NCI-H1436 treated with DMSO at 0.1 percent for 48 hours (cell line): ENCODE measurements around the gene CACNB2.
"Not testable (repeated sequence)": the region's sequence is repeated elsewhere in the genome, so short reads cannot be mapped to it uniquely, and the experiment has no call there.

Source experiments
- DNase-seq: peaks from one replicate; lab custom pipeline; 2025; lab: John Stamatoyannopoulos, UW

Gene CACNB2

DNA sequence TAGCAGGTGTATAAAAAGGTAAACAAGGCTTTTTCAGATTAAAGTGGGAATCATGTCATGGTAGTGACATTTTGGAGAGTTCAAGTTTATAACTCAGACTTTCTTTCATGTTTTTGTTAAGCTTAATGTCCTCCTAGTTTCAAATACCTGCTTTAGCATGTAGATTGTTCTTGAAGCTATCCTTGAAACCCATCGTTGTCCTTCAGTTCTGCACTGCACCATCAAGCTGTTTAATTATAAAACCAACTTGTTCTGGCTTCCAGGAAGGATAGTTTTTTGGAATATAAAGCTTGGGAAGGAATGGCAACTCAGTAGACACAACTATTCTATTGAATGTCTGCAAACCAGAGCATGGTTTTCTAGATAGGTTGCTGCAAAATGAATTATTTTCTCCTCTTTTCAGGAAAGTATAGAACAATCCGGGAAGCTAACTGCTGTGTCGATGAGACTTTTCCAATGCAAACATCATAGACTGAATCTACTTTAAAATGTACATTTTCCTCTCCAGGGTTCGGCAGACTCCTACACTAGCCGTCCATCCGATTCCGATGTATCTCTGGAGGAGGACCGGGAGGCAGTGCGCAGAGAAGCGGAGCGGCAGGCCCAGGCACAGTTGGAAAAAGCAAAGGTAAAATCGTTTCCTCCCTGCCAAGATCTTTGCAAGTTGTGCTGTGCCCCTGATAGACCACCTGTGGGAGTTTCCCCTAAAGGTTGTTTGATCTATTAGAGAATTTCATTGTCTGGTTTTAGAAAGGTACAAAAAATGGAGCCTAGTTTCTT, 261.4 kb downstream of the CACNB2 start:
- DNase-seq, result no peak

DNA sequence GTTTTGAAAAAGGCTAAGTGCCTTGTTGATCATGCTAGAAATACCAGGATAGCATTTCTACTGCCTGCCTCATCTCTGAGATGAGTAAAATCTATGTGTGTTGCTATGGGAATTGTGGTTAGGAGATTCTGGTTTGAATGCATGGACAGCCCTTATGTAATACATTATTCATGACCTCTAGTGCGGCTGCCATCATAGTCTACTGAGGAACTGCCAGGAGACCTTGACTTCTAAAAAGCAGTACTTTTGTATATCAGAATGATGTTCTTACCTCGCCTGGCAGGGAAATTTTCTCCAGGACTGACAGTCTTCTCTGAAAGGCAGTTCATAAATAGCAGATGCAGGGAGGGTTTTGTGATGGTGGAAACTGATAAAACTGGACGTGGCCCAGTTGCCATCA, 262.6 kb downstream of the CACNB2 start:
- DNase-seq, result no peak

DNA sequence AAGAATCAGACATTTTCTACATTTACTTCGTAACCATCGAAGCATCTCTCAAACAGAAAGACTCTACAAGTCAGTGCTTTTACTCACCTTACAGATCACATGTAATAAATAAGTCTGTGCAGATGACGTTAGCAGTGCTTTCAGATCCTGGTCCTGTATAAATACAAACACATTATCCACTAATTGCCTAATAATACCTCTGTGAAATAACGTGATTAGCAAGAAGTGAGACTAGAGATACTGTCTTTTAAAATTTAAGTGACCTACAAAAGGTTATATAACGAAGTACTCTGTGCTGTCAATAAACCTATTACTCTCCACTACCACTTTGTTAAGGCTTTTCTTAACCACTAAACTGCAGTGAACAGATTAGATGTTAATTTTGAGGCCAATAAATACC, 264.3 kb downstream of the CACNB2 start:
- DNase-seq, result no peak

DNA sequence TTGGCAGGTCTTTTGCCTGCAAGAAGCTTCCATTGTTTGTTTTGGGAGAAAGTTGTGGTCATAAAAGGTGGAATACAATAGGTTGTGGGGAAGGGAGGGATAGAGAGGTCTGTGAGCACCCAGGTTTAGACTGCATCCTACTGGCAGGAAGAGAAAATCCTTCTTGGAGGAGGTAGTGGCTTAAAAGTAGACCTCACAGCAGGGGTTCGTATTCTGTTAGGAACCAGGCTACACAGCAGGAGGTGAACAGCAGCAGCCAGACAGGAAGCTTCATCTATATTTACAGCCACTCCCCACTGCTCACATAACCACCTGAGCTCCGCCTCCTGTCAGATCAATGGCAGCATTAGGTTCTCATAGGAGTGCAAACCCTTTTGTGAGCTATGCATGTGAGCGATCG, 265.9 kb downstream of the CACNB2 start:
- no peak for DNase-seq

DNA sequence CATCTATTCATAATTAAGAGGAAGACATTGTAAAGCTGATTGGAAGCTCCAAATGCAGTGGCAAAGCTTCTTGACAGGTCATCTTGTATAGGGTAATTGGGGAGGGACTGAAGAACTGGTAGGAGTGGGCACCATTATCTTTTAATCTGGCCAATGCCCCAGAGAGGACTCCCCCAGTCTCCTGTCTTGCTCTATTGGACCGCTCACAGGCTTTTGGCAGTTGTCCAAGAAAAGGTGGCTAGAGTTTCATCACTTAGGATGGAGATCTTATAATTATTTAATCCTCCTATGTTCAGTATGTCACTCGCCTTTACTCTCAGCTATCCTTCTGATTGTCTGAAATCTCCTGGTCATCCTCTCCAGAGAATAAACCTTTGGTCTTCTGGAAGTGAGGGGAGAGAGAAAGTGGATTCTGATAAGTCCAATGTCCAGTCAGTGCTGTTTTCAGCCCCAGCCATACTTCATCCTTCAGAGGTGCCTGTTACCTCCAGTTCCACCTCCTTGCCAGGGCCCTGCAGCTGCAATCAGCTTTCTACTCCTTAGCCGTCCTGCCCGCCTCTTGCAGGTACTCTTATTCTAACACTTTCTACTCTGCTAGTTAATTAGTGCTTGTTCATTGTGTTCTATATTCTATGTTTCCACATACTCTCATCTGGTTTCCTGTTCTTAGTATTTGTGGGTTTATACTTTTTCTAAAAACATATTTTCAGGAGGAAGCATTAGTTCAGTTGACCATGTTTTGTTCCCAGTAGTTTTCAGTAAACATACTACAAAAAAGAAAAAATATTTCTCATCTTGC, 269.6 kb downstream of the CACNB2 start:
- no peak for DNase-seq

DNA sequence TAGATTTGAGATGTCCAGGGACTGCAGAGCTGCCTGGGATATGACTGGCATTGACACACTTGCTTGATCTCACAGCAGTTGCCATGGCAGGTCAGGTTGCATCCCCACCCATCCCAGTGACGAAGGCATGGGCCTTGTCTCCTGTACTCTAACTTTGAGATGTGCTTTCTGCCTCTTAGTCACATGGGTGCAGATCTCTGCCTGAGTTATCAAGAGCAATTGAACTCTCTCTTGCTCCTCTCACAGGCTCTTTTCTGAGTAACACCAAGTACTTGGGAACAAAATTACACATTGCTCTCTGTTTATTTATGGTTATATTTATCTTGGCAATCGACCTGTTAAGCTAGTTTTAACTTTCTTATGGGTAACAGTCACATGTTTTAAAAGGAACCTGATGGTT, 273.8 kb downstream of the CACNB2 start:
- no peak for DNase-seq

DNA sequence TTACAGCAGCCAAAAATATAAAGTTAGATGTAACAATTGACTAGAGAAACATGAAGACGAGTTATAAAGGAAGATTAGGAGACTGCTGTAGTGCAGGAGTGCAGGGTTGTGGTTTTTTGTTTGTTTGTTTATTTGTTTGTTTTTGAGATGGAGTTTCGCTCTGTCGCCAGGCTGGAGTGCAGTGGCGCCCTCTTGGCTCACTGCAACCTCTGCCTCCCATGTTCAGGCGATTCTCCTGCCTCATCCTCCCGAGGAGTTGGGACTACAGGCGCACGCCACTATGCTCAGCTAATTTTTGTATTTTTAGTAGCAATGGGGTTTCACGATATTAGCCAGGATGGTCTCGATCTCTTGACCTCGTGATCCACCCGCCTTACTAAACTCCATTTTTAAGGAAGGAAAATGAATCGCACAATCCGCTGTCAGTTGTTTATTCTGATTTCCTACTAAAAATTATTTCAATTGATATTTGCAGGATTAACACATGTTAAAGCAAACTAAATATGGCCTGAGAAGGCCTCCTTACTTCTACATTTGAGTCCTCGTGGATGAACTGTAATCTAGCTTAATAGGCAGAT, 277.8 kb downstream of the CACNB2 start:
- no peak for DNase-seq

DNA sequence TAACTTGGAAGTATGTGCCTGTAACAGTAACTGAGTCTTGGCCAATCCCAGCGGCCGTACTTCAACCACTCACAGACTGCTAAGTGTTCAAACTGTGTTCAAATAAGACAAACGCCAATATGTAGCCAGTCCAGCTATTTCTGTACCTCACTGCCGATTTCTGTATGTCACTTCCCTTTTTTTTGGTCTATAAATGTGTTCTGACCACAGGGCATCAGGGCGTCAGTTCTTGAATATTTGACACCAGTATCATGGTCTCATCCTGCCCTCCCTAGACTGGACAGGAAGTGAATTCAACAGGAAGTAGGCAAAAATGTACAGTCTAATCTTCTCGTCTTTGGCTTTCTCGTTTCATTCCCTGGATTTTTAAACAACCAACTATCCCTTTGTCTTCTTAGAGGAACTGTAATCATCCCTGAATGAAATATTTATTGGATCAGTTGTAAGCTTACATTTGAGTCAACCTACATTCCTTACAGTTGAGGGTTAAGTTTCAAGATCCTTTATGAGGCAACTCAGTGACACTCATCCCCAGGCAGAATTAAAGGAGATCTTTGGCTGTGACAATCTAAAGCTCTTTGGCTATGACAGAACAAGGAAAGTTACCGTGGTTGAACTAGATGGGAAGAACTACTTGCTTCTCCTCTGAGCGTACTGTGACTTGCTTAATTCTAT, 278.5 kb downstream of the CACNB2 start:
- DNase-seq, result no peak

DNA sequence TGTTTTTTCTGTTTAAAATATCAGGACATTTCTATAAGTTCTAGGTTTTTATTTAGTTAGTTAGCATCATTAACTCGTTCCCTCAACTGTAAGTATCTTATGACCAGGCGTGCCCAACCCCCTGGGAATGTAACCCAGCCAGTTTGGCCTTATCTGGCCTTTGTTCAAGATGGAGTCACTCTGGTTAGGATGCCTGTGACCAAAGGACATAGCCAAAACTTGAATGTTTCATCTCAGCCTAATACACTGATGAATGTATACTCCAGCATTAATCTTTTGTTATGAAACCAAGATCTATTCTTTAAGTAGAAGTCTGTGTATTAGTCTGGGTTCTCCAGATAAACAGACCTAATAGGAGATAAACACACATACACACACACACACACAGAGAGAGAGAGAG, 279.7 kb downstream of the CACNB2 start:
- no peak for DNase-seq

DNA sequence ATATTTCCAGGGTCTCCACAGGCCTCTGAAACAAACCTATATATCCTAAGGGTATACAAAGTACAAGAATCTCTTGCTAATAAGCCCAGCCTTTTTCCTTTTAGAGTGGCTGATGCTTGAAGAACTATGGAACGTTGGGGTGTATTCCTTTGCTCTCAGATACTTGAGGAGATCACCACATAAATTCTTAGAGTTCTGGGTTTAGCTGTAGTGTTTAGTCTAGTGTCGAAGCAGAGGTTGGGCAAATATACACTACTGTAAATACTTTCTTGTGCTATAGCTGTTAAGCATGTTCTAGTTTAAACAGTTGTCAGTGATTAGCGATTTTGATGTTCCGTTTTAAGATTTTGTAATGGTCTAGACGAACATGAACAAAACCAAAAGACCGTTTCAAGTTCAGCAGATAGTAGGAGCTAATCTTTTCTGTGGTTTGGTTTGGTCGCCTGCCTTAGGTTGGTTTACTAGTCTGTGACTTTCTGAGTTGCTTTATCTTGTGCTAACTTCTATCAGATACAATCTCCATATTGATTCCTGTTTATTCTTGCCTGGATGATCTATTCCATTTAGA, 281.6 kb downstream of the CACNB2 start:
- no peak for DNase-seq

DNA sequence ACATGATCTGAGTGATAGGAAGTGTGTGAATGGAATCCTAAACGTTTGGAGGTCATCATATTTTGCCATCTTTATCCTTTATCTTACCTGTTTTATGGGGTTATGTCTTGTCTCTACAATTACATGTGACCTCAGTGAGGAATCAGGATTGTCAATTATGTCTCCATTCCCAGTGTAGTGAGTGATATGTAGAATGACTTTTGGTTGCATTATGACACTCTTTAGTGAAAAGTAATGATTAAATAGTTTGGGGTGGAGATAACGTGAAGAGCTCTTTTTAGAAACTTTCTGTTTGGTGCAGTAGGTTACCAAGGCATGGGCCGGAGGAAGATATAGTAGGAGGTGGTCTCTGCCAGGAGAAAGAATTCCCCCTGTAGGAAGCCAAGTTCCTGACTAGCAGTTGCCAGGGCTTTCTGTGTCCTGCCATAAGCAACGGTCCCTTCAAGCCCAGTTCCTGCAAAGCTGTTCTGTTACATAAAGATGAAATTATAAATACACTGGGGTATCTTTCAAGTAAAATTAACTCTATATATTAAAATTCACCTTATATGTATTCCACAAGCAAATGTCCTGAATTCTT, 282.9 kb downstream of the CACNB2 start:
- no peak for DNase-seq

DNA sequence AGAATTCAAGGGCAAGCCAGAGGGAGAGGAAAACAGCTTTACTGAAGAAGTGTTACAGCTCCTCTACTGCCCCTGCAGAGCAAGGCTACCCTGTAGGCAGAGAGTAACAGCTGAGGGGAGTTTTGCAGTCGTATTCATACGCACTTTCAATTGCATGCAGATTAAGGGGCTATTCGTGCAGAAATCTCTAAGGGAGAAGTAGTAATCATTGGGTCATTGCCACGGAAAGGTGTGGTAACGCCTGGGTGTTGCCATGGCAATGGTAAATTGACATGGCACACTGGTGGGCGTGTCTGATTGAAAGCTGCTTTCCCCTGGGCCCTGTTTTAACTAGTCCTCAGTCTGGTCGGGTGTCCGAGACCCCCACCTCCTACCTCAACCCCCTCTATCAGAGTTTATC, 284.0 kb downstream of the CACNB2 start:
- no peak for DNase-seq

DNA sequence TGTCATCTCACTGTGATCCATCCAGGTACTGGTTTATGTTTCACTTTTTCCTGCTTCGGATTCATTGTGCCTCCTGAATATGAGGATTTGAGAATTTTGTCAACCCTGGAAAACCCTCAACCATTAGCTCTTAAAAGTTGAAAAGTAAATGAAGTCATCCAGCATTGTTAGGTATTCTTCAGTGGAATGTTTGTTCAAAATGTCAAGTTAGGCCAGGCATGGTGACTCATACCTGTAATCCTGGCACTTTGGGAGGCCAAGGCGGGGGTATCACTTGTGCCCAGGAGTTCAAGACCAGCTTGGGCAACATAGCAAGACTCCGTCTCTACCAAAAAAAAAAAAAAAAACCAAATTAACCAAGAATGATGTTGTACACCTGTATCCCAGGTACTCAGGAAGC, 289.1 kb downstream of the CACNB2 start:
- DNase-seq, result no peak

DNA sequence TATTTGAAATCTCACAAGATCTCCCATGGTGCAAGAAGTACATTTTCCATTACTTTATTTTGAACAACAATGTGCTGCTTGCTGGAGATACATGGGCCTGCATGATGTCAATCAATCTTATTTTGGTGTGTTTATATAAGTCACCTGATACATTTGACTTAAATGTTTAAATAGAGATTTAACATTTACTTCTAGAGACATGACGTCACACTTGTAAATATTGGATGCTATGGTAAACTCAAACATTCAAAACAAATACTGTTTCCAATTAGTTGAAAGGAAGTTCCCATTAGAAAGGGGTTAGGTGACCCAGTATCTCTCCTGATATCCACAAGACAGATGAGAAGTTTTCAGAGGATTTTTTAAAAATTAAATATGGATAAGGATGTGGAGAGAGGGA, 296.7 kb downstream of the CACNB2 start:
- no peak for DNase-seq

DNA sequence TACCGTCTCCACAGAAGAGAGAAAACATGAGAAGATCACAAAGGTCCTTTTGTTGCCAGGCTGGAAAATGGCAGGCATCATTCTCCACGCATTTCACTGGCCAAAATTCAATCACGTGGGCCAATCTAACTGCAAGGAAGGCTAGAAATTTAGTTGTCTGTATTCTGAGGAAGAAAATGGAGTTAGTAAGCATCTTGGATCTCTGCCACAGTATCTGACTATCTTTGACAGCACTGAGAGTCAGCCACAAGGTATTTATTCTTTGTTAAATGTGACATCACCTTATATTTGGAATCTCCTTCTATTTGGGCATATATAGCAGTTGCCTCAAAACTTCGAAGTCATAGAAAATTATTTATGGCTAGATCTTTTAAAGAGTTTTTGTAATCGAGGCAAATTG, 297.3 kb downstream of the CACNB2 start:
- no peak for DNase-seq

DNA sequence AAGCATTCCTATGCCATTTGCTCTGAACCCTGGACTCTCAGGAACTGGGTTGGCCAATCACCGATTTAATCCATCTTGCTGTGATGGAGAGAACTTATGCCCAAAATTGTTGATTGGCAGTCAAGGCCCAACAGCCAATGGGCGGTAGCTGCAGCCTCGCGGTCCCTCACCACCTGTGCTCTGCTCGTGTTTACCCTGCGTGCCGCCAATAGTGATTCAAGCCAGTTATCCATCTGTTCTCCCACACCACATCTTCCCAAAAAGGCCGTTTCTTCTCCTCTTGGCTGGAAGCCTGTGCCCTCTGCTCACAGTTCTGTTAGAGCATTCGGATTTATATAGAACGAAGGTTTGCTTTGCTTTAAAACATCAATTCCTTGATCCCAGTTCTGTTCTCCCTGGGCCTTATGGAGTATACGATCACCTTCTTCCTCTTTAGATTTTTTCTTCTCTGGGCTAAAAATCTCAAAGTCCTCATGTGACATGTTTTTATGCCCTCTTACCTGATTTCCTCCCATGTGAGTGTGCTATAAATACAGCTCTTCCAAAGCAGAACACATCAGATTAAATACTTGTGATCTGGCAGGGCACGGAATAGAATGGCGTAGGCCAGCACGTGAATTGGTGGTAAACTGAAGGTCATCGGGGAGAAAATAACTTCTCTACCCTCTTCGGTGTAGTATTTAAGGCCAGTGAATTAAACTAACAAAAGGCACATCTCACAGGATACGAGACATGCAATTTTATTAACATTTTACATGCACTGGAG, 298.3 kb downstream of the CACNB2 start:
- DNase-seq, result no peak

DNA sequence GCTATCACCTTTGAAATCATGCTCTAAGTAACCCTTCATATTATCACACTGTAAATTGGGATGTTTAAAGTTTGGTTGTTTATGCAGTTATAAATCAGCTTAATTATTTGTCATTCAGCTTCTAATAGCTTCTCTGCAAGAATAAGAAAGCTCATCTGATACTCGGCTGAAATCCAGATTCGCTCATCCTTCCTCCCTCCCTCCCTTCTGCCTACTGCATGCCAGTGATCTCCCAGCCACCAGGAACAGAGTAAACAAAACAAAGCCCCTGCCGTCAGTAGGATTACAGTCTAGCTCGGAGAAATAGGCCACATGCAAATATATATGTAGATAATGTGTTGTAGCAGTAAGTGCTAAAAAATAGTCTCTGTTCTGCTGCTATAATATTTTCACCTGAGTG, 299.4 kb downstream of the CACNB2 start:
- DNase-seq, result no peak

DNA sequence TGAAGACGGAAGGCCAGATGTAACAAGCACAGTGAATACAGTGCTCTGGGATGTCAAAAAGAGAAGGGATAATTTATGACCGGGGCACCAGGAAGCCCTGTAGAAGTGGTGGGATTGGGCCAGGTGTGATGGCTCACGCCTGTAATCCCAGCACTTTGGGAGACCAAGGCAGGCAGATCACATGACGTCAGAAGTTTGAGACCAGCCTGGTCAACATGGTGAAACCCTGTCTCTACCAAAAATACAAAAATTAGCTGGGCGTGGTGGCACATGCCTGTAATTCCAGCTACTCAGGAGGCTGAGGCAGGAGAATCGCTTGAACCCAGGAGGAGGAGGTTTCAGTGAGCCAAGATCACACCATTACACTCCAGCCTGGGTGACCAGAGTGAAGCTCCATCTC, 305.4 kb downstream of the CACNB2 start:
- not testable (repeated sequence) for DNase-seq

DNA sequence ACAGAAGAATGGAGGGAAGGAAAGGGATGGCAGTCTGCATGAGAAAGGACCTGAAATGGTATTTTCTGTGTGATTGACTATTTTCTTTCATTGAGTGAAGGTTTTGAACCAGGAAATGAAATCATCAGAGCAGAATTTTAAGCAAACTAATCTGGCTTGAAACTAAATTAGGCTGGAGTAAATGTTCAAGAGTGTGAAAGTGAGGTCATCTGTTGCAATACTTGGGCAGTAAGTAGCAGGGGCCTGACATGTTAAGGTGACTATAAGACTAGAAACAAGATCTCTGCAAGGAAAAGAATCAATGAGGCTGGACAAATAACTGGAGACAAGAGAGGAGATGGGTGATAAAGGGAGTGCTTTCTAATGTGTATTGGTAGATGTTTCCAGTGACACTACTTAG, 306.0 kb downstream of the CACNB2 start:
- no peak for DNase-seq

DNA sequence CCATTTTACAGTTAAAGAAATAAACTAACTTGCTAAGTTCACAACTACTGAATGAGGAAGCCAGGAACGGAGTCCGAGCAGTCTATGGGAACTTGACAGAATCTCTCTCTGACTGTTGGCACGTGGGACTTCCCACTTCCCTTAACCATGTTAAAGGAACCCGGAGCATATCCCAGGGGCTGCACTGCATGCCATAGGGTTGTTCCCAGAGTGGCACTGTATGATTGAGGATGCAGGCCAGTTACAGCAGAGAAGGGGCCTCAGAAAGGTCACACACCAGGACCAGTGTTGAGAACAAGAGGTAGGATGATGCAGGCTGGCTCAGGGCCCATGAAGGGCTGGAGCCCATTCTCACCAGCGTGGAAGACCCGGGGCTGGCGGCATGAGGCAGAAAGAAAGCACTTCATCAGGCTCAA, 309.4 kb downstream of the CACNB2 start:
- DNase-seq, result no peak

DNA sequence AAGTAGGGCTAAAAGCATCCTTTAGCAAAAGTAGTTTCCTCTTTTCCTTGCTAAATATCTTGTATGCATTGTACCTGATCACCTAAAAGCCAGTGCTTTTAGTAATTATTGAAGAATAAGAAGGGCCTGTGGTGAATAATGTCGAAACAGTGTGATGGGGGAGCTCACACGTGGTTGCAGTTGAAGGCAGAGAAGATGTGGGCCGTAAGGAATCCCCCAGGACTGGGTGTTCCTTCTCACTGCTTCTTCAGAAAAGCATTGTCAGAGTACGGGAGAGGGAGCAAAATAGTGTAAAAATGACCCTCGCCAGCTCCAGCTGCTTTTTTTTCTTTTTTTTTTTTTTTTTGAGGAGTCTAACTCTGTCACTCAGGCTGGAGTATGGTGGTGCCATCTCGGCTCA, 310.1 kb downstream of the CACNB2 start:
- DNase-seq, result no peak
